ENCODE results near the gene DBNL. TPM values are rescaled to one million over a fixed set of nuclear protein-coding genes. Genes with fewer than 3 reads are reported as not detected.
"Not testable (repeated sequence)": the region's sequence is repeated elsewhere in the genome, so short reads cannot be mapped to it uniquely, and the experiment has no call there.

DBNL gene
- total and polyA plus RNA-seq, 2 donors (not counting 1 experiment from before 2014, with no cell fraction given), result 335 to 386 TPM

GRCh38 chr7:44037951-44038350 lies 6.6 kb upstream of the DBNL start:
- H3K27ac Mint-ChIP-seq; H3K4me3 ChIP-seq (ENCODE audit: control extremely low read depth in 1 of 5, extremely low read depth in 1 of 5, insufficient read depth in 1 of 5, low read depth in 2 of 5, low read length in 4 of 5); H3K9me3 ChIP-seq (ENCODE audit: control extremely low read depth in 1 of 3, control insufficient read depth in 2 of 3, insufficient read depth in 1 of 3, low read length in 2 of 3); H2AFZ ChIP-seq (ENCODE audit: insufficient read depth, low read depth, low read length, poor library complexity, severe bottlenecking); H3K27me3 Mint-ChIP-seq; H4K20me1 ChIP-seq (ENCODE audit: control insufficient read depth, insufficient read depth, low read length, poor library complexity, severe bottlenecking); H3K4me2 ChIP-seq (replicated peaks; ENCODE audit: low read depth, low read length, poor library complexity, severe bottlenecking); H3K4me1 ChIP-seq (ENCODE audit: control insufficient read depth in 2 of 2, insufficient read depth in 2 of 2, low read length in 2 of 2); H3K36me3 ChIP-seq (replicated peaks in 1 of 2; ENCODE audit: control extremely low read depth in 1 of 2, control insufficient read depth in 1 of 2, extremely low read depth in 1 of 2, insufficient read depth in 2 of 2, low read length in 1 of 2); H3K9me3 Mint-ChIP-seq (ENCODE audit: insufficient read depth); H3K79me2 ChIP-seq (ENCODE audit: control insufficient read depth, insufficient read depth, low read length); H3K4me3 Mint-ChIP-seq; H3K27me3 ChIP-seq (replicated peaks in 1 of 4; ENCODE audit: control extremely low read depth in 1 of 4, control insufficient read depth in 3 of 4, insufficient read depth in 4 of 4, low read length in 3 of 4); H3K27ac ChIP-seq (ENCODE audit: low read length in 2 of 2); CTCF ChIA-PET; H3K9ac ChIP-seq (ENCODE audit: low read length); ATAC-seq (ENCODE audit: low read depth); POLR2A ChIA-PET; intact Hi-C loops (cut with micrococcal nuclease): not testable (repeated sequence)
- no CpG with 5 or more reads among the region's 2 CpGs for WGBS (ENCODE audit: insufficient coverage)
- H3K4me1 Mint-ChIP-seq, result peaks cover 11% of the 10 kb centered on the region
- peak; percentile 5 for DNase-seq

- WGBS (ENCODE audit: insufficient coverage), result no CpG with 5 or more reads among the region's 12 CpGs
- H3K4me1 ChIP-seq (ENCODE audit: control insufficient read depth in 2 of 2, insufficient read depth in 2 of 2, low read length in 2 of 2); ATAC-seq (ENCODE audit: low read depth); H3K4me3 Mint-ChIP-seq; H3K27ac Mint-ChIP-seq; H3K4me3 ChIP-seq (ENCODE audit: control extremely low read depth in 1 of 5, extremely low read depth in 1 of 5, insufficient read depth in 1 of 5, low read depth in 2 of 5, low read length in 4 of 5); H3K9me3 Mint-ChIP-seq (ENCODE audit: insufficient read depth); H4K20me1 ChIP-seq (ENCODE audit: control insufficient read depth, insufficient read depth, low read length, poor library complexity, severe bottlenecking); H3K9ac ChIP-seq (ENCODE audit: low read length); H3K9me3 ChIP-seq (ENCODE audit: control extremely low read depth in 1 of 3, control insufficient read depth in 2 of 3, insufficient read depth in 1 of 3, low read length in 2 of 3); H3K79me2 ChIP-seq (ENCODE audit: control insufficient read depth, insufficient read depth, low read length); H3K27me3 Mint-ChIP-seq; H3K4me2 ChIP-seq (replicated peaks; ENCODE audit: low read depth, low read length, poor library complexity, severe bottlenecking); intact Hi-C loops (cut with micrococcal nuclease); H3K27me3 ChIP-seq (replicated peaks in 1 of 4; ENCODE audit: control extremely low read depth in 1 of 4, control insufficient read depth in 3 of 4, insufficient read depth in 4 of 4, low read length in 3 of 4); H3K36me3 ChIP-seq (replicated peaks in 1 of 2; ENCODE audit: control extremely low read depth in 1 of 2, control insufficient read depth in 1 of 2, extremely low read depth in 1 of 2, insufficient read depth in 2 of 2, low read length in 1 of 2); H2AFZ ChIP-seq (ENCODE audit: insufficient read depth, low read depth, low read length, poor library complexity, severe bottlenecking); H3K27ac ChIP-seq (ENCODE audit: low read length in 2 of 2); DNase-seq: not testable (repeated sequence)
- ChIA-PET POLR2A (interaction anchor here (0.7 kb wide), 1 partner anchor 278 kb away, joined by 7 read pairs; no protein-coding TSS in a partner anchor), CTCF (interaction anchor here (0.9 kb wide), 1 partner anchor 18 kb away, joined by 3 read pairs; no protein-coding TSS in a partner anchor)
- H3K4me1 Mint-ChIP-seq, result peaks cover 11% of the 10 kb centered on the region
Observed at GRCh38 chr7:44038553-44038952, 5.9 kb upstream of the DBNL start.

- H3K27me3 Mint-ChIP-seq; H3K27me3 ChIP-seq (replicated peaks in 1 of 4; ENCODE audit: control extremely low read depth in 1 of 4, control insufficient read depth in 3 of 4, insufficient read depth in 4 of 4, low read length in 3 of 4); H4K20me1 ChIP-seq (ENCODE audit: control insufficient read depth, insufficient read depth, low read length, poor library complexity, severe bottlenecking); H3K4me2 ChIP-seq (replicated peaks; ENCODE audit: low read depth, low read length, poor library complexity, severe bottlenecking); H3K9me3 ChIP-seq (ENCODE audit: control extremely low read depth in 1 of 3, control insufficient read depth in 2 of 3, insufficient read depth in 1 of 3, low read length in 2 of 3); H3K79me2 ChIP-seq (ENCODE audit: control insufficient read depth, insufficient read depth, low read length); H3K9me3 Mint-ChIP-seq (ENCODE audit: insufficient read depth); H3K36me3 ChIP-seq (replicated peaks in 1 of 2; ENCODE audit: control extremely low read depth in 1 of 2, control insufficient read depth in 1 of 2, extremely low read depth in 1 of 2, insufficient read depth in 2 of 2, low read length in 1 of 2); intact Hi-C loops (cut with micrococcal nuclease): not testable (repeated sequence)
- ATAC-seq (ENCODE audit: low read depth) (peak; percentile 75), DNase-seq (peak; percentile 90)
- ChIA-PET POLR2A (interaction anchor here (0.7 kb wide), 1 partner anchor 278 kb away, joined by 7 read pairs; no protein-coding TSS in a partner anchor), CTCF (interaction anchor here (0.9 kb wide), 1 partner anchor 19 kb away, joined by 3 read pairs; no protein-coding TSS in a partner anchor)
- 24% methylated on average over 4 of the region's 26 CpGs for WGBS (ENCODE audit: insufficient coverage)
- Histone ChIP-seq H3K4me3 (ENCODE audit: control extremely low read depth in 1 of 5, extremely low read depth in 1 of 5, insufficient read depth in 1 of 5, low read depth in 2 of 5, low read length in 4 of 5) (peak overlapping the region in 1 of 5 experiments; percentile 31), H2AFZ (ENCODE audit: insufficient read depth, low read depth, low read length, poor library complexity, severe bottlenecking) (peak overlapping the region; percentile 51), H3K9ac (ENCODE audit: low read length) (peak overlapping the region; percentile 35), H3K4me1 (ENCODE audit: control insufficient read depth in 2 of 2, insufficient read depth in 2 of 2, low read length in 2 of 2) (peaks cover 7 to 14% of the 10 kb centered on the region in 2 donors), H3K27ac (ENCODE audit: low read length in 2 of 2) (peak overlapping the region; percentile 27 to 49)
- Mint-ChIP-seq H3K27ac (peak overlapping the region; percentile 95), H3K4me1 (peaks cover 16% of the 10 kb centered on the region), H3K4me3 (peak overlapping the region; percentile 88)
Observed at GRCh38 chr7:44038961-44039558, 5.4 kb upstream of the DBNL start.

- intact Hi-C loops (cut with micrococcal nuclease), result loop anchor here (10.0 kb wide), 1 partner anchor 985 kb away; no protein-coding TSS in a partner anchor
- POLR2A ChIA-PET; H3K4me2 ChIP-seq (replicated peaks; ENCODE audit: low read depth, low read length, poor library complexity, severe bottlenecking): not testable (repeated sequence)
Observed at GRCh38 chr7:44039800-44040492, 4.6 kb upstream of the DBNL start.

More at GRCh38 chr7:44039800-44040492, 4.6 kb upstream of the DBNL start:
- H3K9ac ChIP-seq (ENCODE audit: low read length); H3K27me3 ChIP-seq (replicated peaks in 1 of 4; ENCODE audit: control extremely low read depth in 1 of 4, control insufficient read depth in 3 of 4, insufficient read depth in 4 of 4, low read length in 3 of 4); CTCF ChIA-PET; H3K36me3 ChIP-seq (replicated peaks in 1 of 2; ENCODE audit: control extremely low read depth in 1 of 2, control insufficient read depth in 1 of 2, extremely low read depth in 1 of 2, insufficient read depth in 2 of 2, low read length in 1 of 2); H4K20me1 ChIP-seq (ENCODE audit: control insufficient read depth, insufficient read depth, low read length, poor library complexity, severe bottlenecking); H3K9me3 ChIP-seq (ENCODE audit: control extremely low read depth in 1 of 3, control insufficient read depth in 2 of 3, insufficient read depth in 1 of 3, low read length in 2 of 3); H3K9me3 Mint-ChIP-seq (ENCODE audit: insufficient read depth); H2AFZ ChIP-seq (ENCODE audit: insufficient read depth, low read depth, low read length, poor library complexity, severe bottlenecking); H3K27me3 Mint-ChIP-seq: not testable (repeated sequence)
- ATAC-seq (ENCODE audit: low read depth) (peak; percentile 8), DNase-seq (peak; percentile 32)
- Histone ChIP-seq H3K4me1 (ENCODE audit: control insufficient read depth in 2 of 2, insufficient read depth in 2 of 2, low read length in 2 of 2) (peaks cover 8 to 16% of the 10 kb centered on the region in 2 donors), H3K79me2 (ENCODE audit: control insufficient read depth, insufficient read depth, low read length) (peaks cover 14% of the 10 kb centered on the region), H3K27ac (ENCODE audit: low read length in 2 of 2) (peak overlapping the region; percentile 57 to 64), H3K4me3 (ENCODE audit: control extremely low read depth in 1 of 5, extremely low read depth in 1 of 5, insufficient read depth in 1 of 5, low read depth in 2 of 5, low read length in 4 of 5) (peak overlapping the region in 2 of 5 experiments; percentile 35 to 40)
- 5% methylated on average over 3 of the region's 40 CpGs for WGBS (ENCODE audit: insufficient coverage)
- H3K27ac Mint-ChIP-seq, result peak overlapping the region; percentile 82
- peaks cover 19% of the 10 kb centered on the region for H3K4me1 Mint-ChIP-seq
- peak overlapping the region; percentile 64 for H3K4me3 Mint-ChIP-seq
